K562 (cell line): ENCODE data around the gene RPTOR. TPM values are rescaled to one million over a fixed set of nuclear protein-coding genes. Genes with fewer than 3 reads are reported as not detected.

Source experiments
- ATAC-seq: fragments of 200-7000 bp; cut with Tn5 transposase; 3 replicates; pipeline ENCODE4 v1.9.1; 2020; ENCODE audit warnings: moderate library complexity
- BruUV-seq: library from RNA; stranded (reverse); fragments of 400-500 nt; replicated peaks from 2 replicates; lab custom pipeline; 2021; lab: Mats Ljungman, UMichigan
- CTCF ChIA-PET: fragments of 300-600 bp; formaldehyde crosslinking; extraction: SDS; loops from one replicate; lab custom pipeline; 2021; ENCODE audit warnings: low intra/inter-chr PET ratio; lab: Yijun Ruan, JAX
- POLR2A ChIA-PET: fragments of 300-600, 350-650 bp; sonication (Branson Sonifier 250); formaldehyde crosslinking; extraction: SDS; loops from one replicate; lab custom pipeline; 2021; ENCODE audit warnings: antibody characterized with exemption, inconsistent platforms; lab: Yijun Ruan, JAX
- DNase-seq, 4 experiments: peaks; one replicate each; pipeline versions ENCODE4 v3.0.0 to v3.0.0-alpha.2; 2011 to 2018; ENCODE audit warnings: low spot score in 3 of 4, mixed read lengths in 3 of 4; ENCODE audit errors: extremely low read depth in 1 of 4
- FAIRE-seq: peaks from 2 replicates; lab custom pipeline; 2011; peaks lifted over from hg19 to GRCh38; lab: Jason Lieb, UNC
- H2AFZ ChIP-seq: 2 replicates; pipeline ENCODE4 v1.6.0; 2011; ENCODE audit warnings: low read depth, low read length, control low read depth, inconsistent platforms
- H3K27ac ChIP-seq: fragments of 200-600 bp; 3 replicates; pipeline ENCODE4 v1.8.0; 2011; ENCODE audit warnings: low read depth, mild to moderate bottlenecking, control low read depth, inconsistent platforms, low read length, moderate library complexity, mixed read lengths; ENCODE audit errors: extremely low read depth
- H3K27me3 ChIP-seq, 2 experiments: fragments of 300-600 bp in 1 of 2; 2 replicates in 1 of 2; 3 replicates in 1 of 2; pipeline versions ENCODE4 v1.6.0 to v1.8.0; 2011; ENCODE audit warnings: inconsistent platforms in 2 of 2, low read length in 2 of 2, mild to moderate bottlenecking in 1 of 2, mixed read lengths in 1 of 2, moderate library complexity in 1 of 2; ENCODE audit not compliant: control insufficient read depth in 2 of 2, insufficient read depth in 2 of 2
- H3K36me3 ChIP-seq: fragments of 300-600 bp; 3 replicates; pipeline ENCODE4 v1.8.0; 2011; ENCODE audit warnings: mild to moderate bottlenecking, low read length, inconsistent platforms; ENCODE audit not compliant: control insufficient read depth, insufficient read depth
- H3K4me1 ChIP-seq, 2 experiments: fragments of 200-600 bp in 1 of 2; replicated peaks in 1 of 2; 2 replicates in 1 of 2; 3 replicates in 1 of 2; pipeline versions ENCODE4 v1.5.1 to v1.8.0; 2011; ENCODE audit warnings: inconsistent platforms in 2 of 2, low read length in 2 of 2, mild to moderate bottlenecking in 1 of 2, mixed read lengths in 1 of 2, moderate library complexity in 1 of 2; ENCODE audit not compliant: control insufficient read depth in 2 of 2, insufficient read depth in 2 of 2
- H3K4me2 ChIP-seq: 2 replicates; pipeline ENCODE4 v1.6.1; 2011; ENCODE audit warnings: low read length, control low read depth, inconsistent platforms, mixed read lengths; ENCODE audit not compliant: insufficient read depth
- H3K4me3 ChIP-seq: fragments of 200-600 bp; sonication (generic), shearing (Covaris generic); 2 replicates; pipeline ENCODE4 v1.5.1; 2016; ENCODE audit warnings: control low read depth, inconsistent platforms
- H3K79me2 ChIP-seq: fragments of 200-600 bp; 3 replicates; pipeline ENCODE4 v1.8.0; 2011; ENCODE audit warnings: low read length, inconsistent platforms; ENCODE audit not compliant: control insufficient read depth, insufficient read depth
- H3K9ac ChIP-seq, 2 experiments: 2 replicates each; pipeline versions ENCODE4 v1.6.0 to v1.6.1; 2011; ENCODE audit warnings: low read depth in 2 of 2, low read length in 2 of 2, control low read depth in 1 of 2, inconsistent platforms in 1 of 2, mild to moderate bottlenecking in 1 of 2, mixed read lengths in 1 of 2; ENCODE audit not compliant: insufficient read depth in 1 of 2
- H3K9me1 ChIP-seq: one replicate; pipeline ENCODE4 v1.6.0; 2011; ENCODE audit warnings: inconsistent platforms, mild to moderate bottlenecking, low read length, moderate library complexity; ENCODE audit not compliant: control insufficient read depth, insufficient read depth
- H3K9me3 ChIP-seq: replicated peaks from 2 replicates; pipeline ENCODE4 v1.5.1; 2011; ENCODE audit warnings: low read depth, low read length, inconsistent platforms; ENCODE audit not compliant: control insufficient read depth, insufficient read depth
- H4K20me1 ChIP-seq: replicated peaks from 2 replicates; pipeline ENCODE4 v1.6.1; 2011; ENCODE audit warnings: low read length, inconsistent platforms, mixed read lengths; ENCODE audit not compliant: control insufficient read depth, insufficient read depth
- CBX8 ChIP-seq: fragments of 200-600 bp; sonication (generic); IDR thresholded peaks from 2 replicates; pipeline ENCODE4 v1.6.1; 2012; ENCODE audit warnings: borderline replicate concordance, mixed run types, low read depth, mild to moderate bottlenecking, moderate library complexity, mixed read lengths, low read length, control low read depth, inconsistent platforms; ENCODE audit not compliant: poor library complexity, severe bottlenecking; ENCODE audit errors: extremely low read depth
- POLR2G ChIP-seq: fragments of 200-400 bp; formaldehyde crosslinking; IDR thresholded peaks from 2 replicates; pipeline ENCODE4 v1.6.1; 2017; ENCODE audit warnings: low read depth, mild to moderate bottlenecking, antibody characterized with exemption, low read length, moderate library complexity
- WGBS: fragments of 100-300 bp; shearing (Covaris generic); methylation state at CpG from one replicate; pipeline ENCODE4 v1.1.6; 2016; ENCODE audit warnings: low coverage, mixed read lengths; ENCODE audit not compliant: insufficient coverage; ENCODE audit errors: missing lambda C conversion rate; 5-methylcytosine and 5-hydroxymethylcytosine counted together
- in situ Hi-C: fragments of 300-500 bp; cut with MboI; formaldehyde crosslinking; loops from 4 replicates; pipeline ENCODE4 v1.15.0; 2018; ENCODE audit warnings: inconsistent platforms, mixed read lengths
- intact Hi-C: fragments of 100-400 bp; cut with micrococcal nuclease; formaldehyde crosslinking; loops from 2 replicates; pipeline ENCODE4 v1.14.2; 2022
- polyA plus RNA-seq, 8 experiments: library from polyadenylated mRNA; depleted of rRNA in 4 of 8; stranded (reverse) in 5 of 8; unstranded in 3 of 8; fragments of >200 nt; fragmentation: Nextera tagmentation in 2 of 8; fragmentation: Illumina TruSeq in 1 of 8; extraction: Ambion mirVana in 2 of 8; extraction: Trizol in 1 of 8; gene quantifications; 2 replicates each; pipeline versions ENCODE4 v1.2.1 to v1.2.3, GENCODE V29; 2011 to 2014; ENCODE audit warnings: inconsistent platforms in 1 of 8, missing spikeins in 1 of 8
- total RNA-seq, 7 experiments: library from RNA; depleted of rRNA in 6 of 7; stranded (reverse); fragments of >200 nt in 6 of 7; fragmentation: Illumina TruSeq in 2 of 7; extraction: Trizol in 2 of 7; gene quantifications; 2 replicates each; pipeline versions ENCODE4 v1.2.1 to v1.2.3, GENCODE V29; 2011 to 2021; ENCODE audit warnings: low replicate concordance in 1 of 7

RPTOR gene
- total and polyA plus RNA-seq, 9 of the 15 experiments (the other 6 are each of a cell fraction or from before 2014, with no cell fraction given): 0.24 to 54.1 (median 10.2) TPM

DNA sequence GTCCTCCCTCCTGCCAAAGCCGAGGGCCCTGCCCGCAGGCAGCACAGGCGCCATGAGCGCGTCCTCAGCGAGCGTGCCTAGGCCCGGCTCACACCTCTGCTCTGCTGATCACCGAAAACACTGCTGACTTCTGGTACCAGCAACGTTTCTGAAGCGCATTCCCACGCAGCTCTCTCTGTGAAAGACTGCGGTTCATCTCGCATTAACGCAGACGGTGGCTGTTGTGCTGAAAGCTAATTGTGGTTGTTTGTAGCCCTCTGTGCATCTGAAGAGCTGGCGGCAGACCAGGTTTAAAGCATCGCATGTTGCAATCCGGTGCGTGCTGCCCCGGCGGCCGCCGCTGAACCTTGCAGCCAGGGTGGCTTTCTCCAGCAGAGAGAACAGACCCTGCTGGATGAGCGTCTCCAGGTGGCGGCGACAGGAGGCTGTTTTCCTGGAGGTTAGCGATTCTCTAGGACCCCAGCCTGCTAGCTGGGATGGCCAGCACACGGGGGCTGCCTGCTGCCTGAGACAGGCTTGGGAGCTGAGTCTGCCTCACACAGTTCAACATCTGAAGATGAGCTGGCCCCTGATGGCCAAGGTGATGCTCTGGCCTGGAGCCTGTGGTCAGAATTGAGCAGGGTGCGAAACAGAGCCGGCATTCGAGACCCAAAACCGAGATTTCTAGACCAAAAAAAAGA is 397.2 kb downstream of the RPTOR start:
- Histone ChIP-seq H3K4me3 (no peak overlapping the region), H4K20me1 (no peaks in the 10 kb centered on the region)
- intact Hi-C loops: no loop called here
- WGBS: 90% methylated on average over 33 of the region's 33 CpGs
- no TSS peak for BruUV-seq
- no peak for TF ChIP-seq CBX8
- 0 out of 2 replicates have a peak, but pooled peaks have one; percentile 1 for TF ChIP-seq POLR2G
- TF ChIP-seq, all 486 proteins: peak for 1
- Histone ChIP-seq H3K4me2 (no peak overlapping the region), H3K9me3 (no peaks in the 10 kb centered on the region), H3K27me3 (no peaks in the 10 kb centered on the region), H3K9ac (no peak overlapping the region), H2AFZ (no peak overlapping the region), H3K27ac (no peak overlapping the region), H3K36me3 (peaks cover 32% of the 10 kb centered on the region; the same call in 2 of the 3 replicates), H3K9me1 (no peaks in the 10 kb centered on the region), H3K4me1 (peaks cover 0 to 7% of the 10 kb centered on the region in 2 experiments; a peak in 1 of 5 replicates), H3K79me2 (no peaks in the 10 kb centered on the region)
- CTCF ChIA-PET: no interaction called here
- DNase-seq (no peak), FAIRE-seq (no peak), ATAC-seq (no peak)
- POLR2A ChIA-PET: interaction anchor here (1.3 kb wide), 1 partner anchor 12 kb away, joined by 3 read pairs; no protein-coding TSS in a partner anchor
- in situ Hi-C loops: no loop called here
